Smooth muscle cell (in vitro differentiated cells): Measurements from ENCODE around the gene HLTF. TPM values are rescaled to one million over a fixed set of nuclear protein-coding genes. Genes with fewer than 3 reads are reported as not detected.

ENCODE experiments used
- DNase-seq: peaks from one replicate; lab custom pipeline; 2025; ENCODE audit not compliant: unreplicated experiment; lab: John Stamatoyannopoulos, UW
- H2AFZ ChIP-seq: fragments of 200-600 bp; sonication (generic); 2 replicates; pipeline ENCODE4 v1.6.0; 2016; ENCODE audit warnings: antibody characterized with exemption, low read depth, mild to moderate bottlenecking
- H3F3A ChIP-seq: fragments of 200-600 bp; sonication (generic); 2 replicates; pipeline ENCODE4 v1.6.0; 2017; ENCODE audit warnings: antibody characterized with exemption, low read depth
- H3K27ac ChIP-seq: fragments of 200-600 bp; sonication (generic); 2 replicates; pipeline ENCODE4 v1.5.1; 2016; ENCODE audit warnings: low read depth, mild to moderate bottlenecking
- H3K27me3 ChIP-seq: fragments of 200-600 bp; sonication (generic); 2 replicates; pipeline ENCODE4 v1.6.1; 2016; ENCODE audit warnings: low read depth, mild to moderate bottlenecking
- H3K36me3 ChIP-seq: fragments of 200-600 bp; sonication (generic); 2 replicates; pipeline ENCODE4 v1.5.1; 2016; ENCODE audit warnings: low read depth
- H3K4me1 ChIP-seq: fragments of 200-600 bp; sonication (generic); 2 replicates; pipeline ENCODE4 v1.5.1; 2016; ENCODE audit warnings: low read depth
- H3K4me2 ChIP-seq: fragments of 200-600 bp; sonication (generic); 2 replicates; pipeline ENCODE4 v1.6.0; 2016; ENCODE audit warnings: mild to moderate bottlenecking
- H3K4me3 ChIP-seq: fragments of 200-600 bp; sonication (generic); 2 replicates; pipeline ENCODE4 v1.5.1; 2016; ENCODE audit warnings: mild to moderate bottlenecking
- H3K79me2 ChIP-seq: fragments of 200-600 bp; sonication (generic); 2 replicates; pipeline ENCODE4 v1.6.0; 2016; ENCODE audit warnings: low read depth, mild to moderate bottlenecking
- H3K9ac ChIP-seq: fragments of 200-600 bp; sonication (generic); 2 replicates; pipeline ENCODE4 v1.6.0; 2016; ENCODE audit warnings: low read depth
- H3K9me3 ChIP-seq: fragments of 200-600 bp; sonication (generic); replicated peaks from 2 replicates; pipeline ENCODE4 v1.5.1; 2016; ENCODE audit warnings: low read depth
- H4K20me1 ChIP-seq: fragments of 200-600 bp; sonication (generic); 2 replicates; pipeline ENCODE4 v1.6.0; 2016; ENCODE audit warnings: low read depth
- CTCF ChIP-seq: fragments of 200-600 bp; sonication (generic); IDR thresholded peaks from 2 replicates; pipeline ENCODE4 v1.5.1; 2017; ENCODE audit warnings: borderline replicate concordance, mild to moderate bottlenecking, antibody characterized with exemption; ENCODE audit not compliant: insufficient read depth, poor library complexity, severe bottlenecking
- WGBS: methylation state at CpG from one replicate; pipeline ENCODE4 v1.1.7; 2016; ENCODE audit warnings: low lambda C conversion rate; 5-methylcytosine and 5-hydroxymethylcytosine counted together
- polyA plus RNA-seq: library from polyadenylated mRNA; unstranded; fragments of >200 nt; fragmentation: Nextera tagmentation; extraction: Ambion mirVana; gene quantifications from 2 replicates; pipeline ENCODE4 v1.2.1, GENCODE V29; 2016
- total RNA-seq: library from RNA; depleted of rRNA; stranded (reverse); fragments of >200 nt; gene quantifications from 2 replicates; pipeline ENCODE4 v1.2.3, GENCODE V29; 2014

The HLTF gene
- total and polyA plus RNA-seq, 2 experiments from 2014 or later, result 24.2 to 34.9 TPM

GRCh38 chr3:149077628-149078027, 8.7 kb downstream of the HLTF start:
- H3K27ac ChIP-seq, result no peak overlapping the region
- WGBS, result 62% methylated on average over 5 of the region's 5 CpGs
- peaks cover 59% of the 10 kb centered on the region for H4K20me1 ChIP-seq
- H3K36me3 ChIP-seq, result no peaks in the 10 kb centered on the region
- no peaks in the 10 kb centered on the region for H3K4me1 ChIP-seq
- no peaks in the 10 kb centered on the region for H3K27me3 ChIP-seq
- H3K79me2 ChIP-seq, result peaks cover 40% of the 10 kb centered on the region
- peak overlapping the region; percentile 18 for H3K4me2 ChIP-seq
- H3F3A ChIP-seq, result peaks cover 3% of the 10 kb centered on the region
- H3K9ac ChIP-seq, result no peak overlapping the region
- DNase-seq, result no peak
- no peak overlapping the region for H2AFZ ChIP-seq
- H3K4me3 ChIP-seq, result no peak overlapping the region
- H3K9me3 ChIP-seq, result no peaks in the 10 kb centered on the region
- TF ChIP-seq CTCF, result no peak

GRCh38 chr3:149067883-149068282, 18.4 kb downstream of the HLTF start:
- WGBS, result 97% methylated on average over 8 of the region's 8 CpGs
- TF ChIP-seq CTCF, result no peak
- no peak for DNase-seq

GRCh38 chr3:149061776-149062175, 24.6 kb downstream of the HLTF start:
- no peaks in the 10 kb centered on the region for H3F3A ChIP-seq
- H3K9me3 ChIP-seq, result no peaks in the 10 kb centered on the region
- H3K9ac ChIP-seq, result no peak overlapping the region
- H3K4me1 ChIP-seq, result no peaks in the 10 kb centered on the region
- no peaks in the 10 kb centered on the region for H4K20me1 ChIP-seq
- H2AFZ ChIP-seq, result no peak overlapping the region
- H3K79me2 ChIP-seq, result no peaks in the 10 kb centered on the region
- TF ChIP-seq CTCF, result no peak
- no peak overlapping the region for H3K4me3 ChIP-seq
- no peaks in the 10 kb centered on the region for H3K27me3 ChIP-seq
- 100% methylated on average over 2 of the region's 2 CpGs for WGBS
- no peak overlapping the region for H3K27ac ChIP-seq
- H3K36me3 ChIP-seq, result peaks cover 23% of the 10 kb centered on the region
- H3K4me2 ChIP-seq, result no peak overlapping the region
- no peak for DNase-seq

More at GRCh38 chr3:149067883-149068282, 18.4 kb downstream of the HLTF start:
- Histone ChIP-seq H3F3A (no peaks in the 10 kb centered on the region), H3K4me3 (no peak overlapping the region), H3K9ac (no peak overlapping the region), H3K27ac (no peak overlapping the region), H3K4me1 (no peaks in the 10 kb centered on the region), H3K9me3 (no peaks in the 10 kb centered on the region), H3K27me3 (no peaks in the 10 kb centered on the region), H3K79me2 (no peaks in the 10 kb centered on the region), H3K36me3 (peaks cover 18% of the 10 kb centered on the region), H3K4me2 (no peak overlapping the region), H4K20me1 (no peaks in the 10 kb centered on the region), H2AFZ (no peak overlapping the region)

- no peak for DNase-seq
- no peak for TF ChIP-seq CTCF
- Histone ChIP-seq H3F3A (no peaks in the 10 kb centered on the region), H3K4me2 (no peak overlapping the region), H3K27me3 (no peaks in the 10 kb centered on the region), H2AFZ (no peak overlapping the region), H3K9ac (no peak overlapping the region), H4K20me1 (no peaks in the 10 kb centered on the region), H3K4me1 (no peaks in the 10 kb centered on the region), H3K79me2 (no peaks in the 10 kb centered on the region), H3K9me3 (no peaks in the 10 kb centered on the region), H3K27ac (no peak overlapping the region), H3K4me3 (no peak overlapping the region), H3K36me3 (peaks cover 47% of the 10 kb centered on the region)
- WGBS, result 97% methylated on average over 1 of the region's 1 CpG
Observed at GRCh38 chr3:149058602-149059001, 27.7 kb downstream of the HLTF start.
